Esophagus muscularis mucosa (tissue), 3 donors: ENCODE measurements around the gene GAS2.

Source experiments
- CTCF ChIP-seq, 3 experiments: fragments of 200-600 bp in 2 of 3; fragments of 450-650 bp in 1 of 3; sonication (generic) in 2 of 3; IDR thresholded peaks; one replicate each; pipeline ENCODE4 v1.5.1; 2017 to 2019; ENCODE audit warnings: antibody characterized with exemption in 3 of 3, mild to moderate bottlenecking in 2 of 3, moderate library complexity in 1 of 3
- POLR2A ChIP-seq: fragments of 450-650 bp; IDR thresholded peaks from one replicate; pipeline ENCODE4 v1.6.1; 2017; ENCODE audit warnings: antibody characterized with exemption, moderate library complexity, mild to moderate bottlenecking, low read depth

GRCh38 chr11:22802861-22803260, 136.4 kb downstream of the GAS2 start:
- TF ChIP-seq CTCF (IDR thresholded peaks at IDR 0.05) (no peak), POLR2A (no peak)
